GM12878 (cell line): ENCODE results near the gene DYNC1H1. TPM values are rescaled to one million over a fixed set of nuclear protein-coding genes. Genes with fewer than 3 reads are reported as not detected.

Source experiments
- ATAC-seq: fragments of 200-7000 bp; cut with Tn5 transposase; 3 replicates; pipeline ENCODE4 v1.9.1; 2020; ENCODE audit warnings: mild to moderate bottlenecking, moderate library complexity
- BruUV-seq: library from RNA; stranded (reverse); fragments of 400-500 nt; replicated peaks from 2 replicates; lab custom pipeline; 2021; lab: Mats Ljungman, UMichigan
- CTCF ChIA-PET: fragments of 300-600 bp; sonication (Branson Sonifier 250); formaldehyde crosslinking; extraction: SDS; loops from one replicate; lab custom pipeline; 2021; ENCODE audit warnings: inconsistent platforms; lab: Yijun Ruan, JAX
- POLR2A ChIA-PET: fragments of 350-600 bp; formaldehyde crosslinking; extraction: SDS; loops from one replicate; lab custom pipeline; 2021; ENCODE audit warnings: inconsistent platforms; lab: Charles Lee
- RAD21 ChIA-PET: fragments of 300-600 bp; sonication (Branson Sonifier 250); formaldehyde crosslinking; loops from one replicate; lab custom pipeline; 2023; ENCODE audit warnings: antibody characterized with exemption; ENCODE audit not compliant: unreplicated experiment; lab: Charles Lee
- SMC1A ChIA-PET: fragments of 300-600 bp; sonication (Branson Sonifier 250); formaldehyde crosslinking; loops from one replicate; lab custom pipeline; 2023; ENCODE audit not compliant: unreplicated experiment, uncharacterized antibody; lab: Charles Lee
- DNase-seq: peaks from one replicate; pipeline ENCODE4 v3.0.0-alpha.2; 2011; ENCODE audit warnings: low read depth, low spot score
- FAIRE-seq: peaks from 3 replicates; lab custom pipeline; 2011; peaks lifted over from hg19 to GRCh38; lab: Jason Lieb, UNC
- H2AFZ ChIP-seq: 2 replicates; pipeline ENCODE4 v1.6.0; 2011; ENCODE audit warnings: low read depth, low read length, control low read depth; ENCODE audit not compliant: control insufficient read depth
- H3K27ac ChIP-seq: 2 replicates; pipeline ENCODE4 v1.5.1; 2011; ENCODE audit warnings: control low read depth; ENCODE audit not compliant: control insufficient read depth, insufficient read depth
- H3K27me3 ChIP-seq, 2 experiments: replicated peaks in 1 of 2; 2 replicates each; pipeline versions ENCODE4 v1.6.0 to v1.6.1; 2011; ENCODE audit warnings: low read length in 1 of 2; ENCODE audit not compliant: control insufficient read depth in 2 of 2, insufficient read depth in 2 of 2
- H3K36me3 ChIP-seq, 2 experiments: 2 replicates each; pipeline ENCODE4 v1.5.1; 2011; ENCODE audit warnings: low read length in 1 of 2; ENCODE audit not compliant: control insufficient read depth in 2 of 2, insufficient read depth in 2 of 2
- H3K4me1 ChIP-seq: 2 replicates; pipeline ENCODE4 v1.6.1; 2011; ENCODE audit warnings: mild to moderate bottlenecking, low read length, moderate library complexity, mixed read lengths; ENCODE audit not compliant: control insufficient read depth, insufficient read depth
- H3K4me2 ChIP-seq: 2 replicates; pipeline ENCODE4 v1.6.0; 2011; ENCODE audit warnings: control low read depth; ENCODE audit not compliant: control insufficient read depth, insufficient read depth
- H3K4me3 ChIP-seq: fragments of 200-600 bp; sonication (generic); 2 replicates; pipeline ENCODE4 v1.5.1; 2016
- H3K79me2 ChIP-seq: 2 replicates; pipeline ENCODE4 v1.6.0; 2011; ENCODE audit warnings: low read length; ENCODE audit not compliant: control insufficient read depth, insufficient read depth
- H3K9ac ChIP-seq: 2 replicates; pipeline ENCODE4 v1.8.0; 2011; ENCODE audit warnings: low read length, control low read depth, mixed read lengths; ENCODE audit not compliant: control insufficient read depth, insufficient read depth
- H3K9me3 ChIP-seq: replicated peaks from 3 replicates; pipeline ENCODE4 v1.5.1; 2011; ENCODE audit warnings: mild to moderate bottlenecking, low read length; ENCODE audit not compliant: control insufficient read depth, insufficient read depth
- H4K20me1 ChIP-seq: 2 replicates; pipeline ENCODE4 v1.6.0; 2011; ENCODE audit not compliant: control insufficient read depth, insufficient read depth
- CHD2 ChIP-seq: IDR thresholded peaks from 2 replicates; pipeline ENCODE4 v1.6.1; 2011; ENCODE audit warnings: low read depth, low read length, improper control_type of control experiment, borderline replicate concordance
- EED ChIP-seq: sonication (generic); IDR thresholded peaks from 2 replicates; pipeline ENCODE4 v1.6.1; 2016; ENCODE audit warnings: antibody characterized with exemption, low read depth
- EP300 ChIP-seq, 2 experiments: fragments of 150-350 bp in 1 of 2; IDR thresholded peaks; 2 replicates each; pipeline ENCODE4 v1.6.1; 2011 to 2012; ENCODE audit warnings: low read depth in 2 of 2, low read length in 2 of 2, borderline replicate concordance in 1 of 2, improper control_type of control experiment in 1 of 2, inconsistent platforms in 1 of 2; ENCODE audit not compliant: control insufficient read depth in 1 of 2
- GATAD2B ChIP-seq: fragments of 450-650 bp; conservative IDR thresholded peaks from 2 replicates; pipeline ENCODE4 v1.6.1; 2017; ENCODE audit warnings: low read depth, mild to moderate bottlenecking, moderate library complexity
- IRF3 ChIP-seq: fragments of 450-650 bp; IDR thresholded peaks from 2 replicates; pipeline ENCODE4 v1.6.1; 2014; ENCODE audit warnings: mild to moderate bottlenecking
- NFIC ChIP-seq: IDR thresholded peaks from 2 replicates; pipeline ENCODE4 v1.6.1; 2012; ENCODE audit warnings: low read depth, mild to moderate bottlenecking, inconsistent platforms, low read length, moderate library complexity
- PML ChIP-seq: IDR thresholded peaks from 2 replicates; pipeline ENCODE4 v1.6.1; 2012; ENCODE audit warnings: low read length, inconsistent platforms
- POLR2A ChIP-seq: IDR thresholded peaks from 2 replicates; pipeline ENCODE4 v1.6.1; 2011; ENCODE audit warnings: low read depth, mild to moderate bottlenecking, low read length
- RELA ChIP-seq: fragments of 450-650 bp; IDR thresholded peaks from 2 replicates; pipeline ENCODE4 v1.8.0; 2014; ENCODE audit warnings: borderline replicate concordance; ENCODE audit not compliant: partially characterized antibody
- ZNF384 ChIP-seq: IDR thresholded peaks from 2 replicates; pipeline ENCODE4 v1.6.1; 2012; ENCODE audit warnings: low read depth, mild to moderate bottlenecking, low read length, improper control_type of control experiment, borderline replicate concordance
- ZNF622 ChIP-seq: fragments of 450-650 bp; IDR thresholded peaks from 2 replicates; pipeline ENCODE4 v1.6.1; 2017; ENCODE audit warnings: mild to moderate bottlenecking, inconsistent platforms
- WGBS: methylation state at CpG from one replicate; pipeline ENCODE4 v1.1.6; 2016; ENCODE audit warnings: low lambda C conversion rate; ENCODE audit not compliant: insufficient replicate concordance, insufficient coverage; ENCODE audit errors: missing lambda C conversion rate; 5-methylcytosine and 5-hydroxymethylcytosine counted together
- in situ Hi-C: fragments of 300-500 bp; cut with MboI; formaldehyde crosslinking; loops from 9 replicates; pipeline ENCODE4 v1.14.3; 2018; ENCODE audit warnings: mixed read lengths
- intact Hi-C: fragments of 100-400 bp; cut with micrococcal nuclease; formaldehyde crosslinking; loops from one replicate; pipeline ENCODE4 v1.14.2; 2022; ENCODE audit not compliant: unreplicated experiment
- polyA plus RNA-seq, 11 experiments: library from polyadenylated mRNA; depleted of rRNA in 4 of 11; unstranded in 6 of 11; stranded (reverse) in 5 of 11; fragments of >200 nt; fragmentation: Nextera tagmentation in 4 of 11; fragmentation: Illumina TruSeq in 1 of 11; extraction: Ambion mirVana in 4 of 11; extraction: Trizol in 1 of 11; gene quantifications; 1 replicate in 1 of 11; 2 replicates in 10 of 11; pipeline versions ENCODE4 v1.2.1 to v1.2.3, GENCODE V29; 2011 to 2016; ENCODE audit warnings: inconsistent platforms in 2 of 11, missing spikeins in 2 of 11, low read depth in 1 of 11
- total RNA-seq, 4 experiments: library from RNA; depleted of rRNA in 3 of 4; stranded (reverse); fragments of >200 nt in 3 of 4; fragmentation: Illumina TruSeq in 1 of 4; extraction: Trizol in 1 of 4; gene quantifications; 2 replicates each; pipeline versions ENCODE4 v1.2.1 to v1.2.3, GENCODE V29; 2013 to 2021
- TF ChIP-seq, protein P1 (sequence below): fragments of 150-350 bp; IDR thresholded peaks from 2 replicates; pipeline ENCODE4 v1.6.1; 2016; ENCODE audit warnings: low read depth, low read length
- TF ChIP-seq, protein P2 (sequence below): IDR thresholded peaks from 2 replicates; pipeline ENCODE4 v1.6.1; 2012; ENCODE audit warnings: low read depth, low read length, improper control_type of control experiment

DYNC1H1 gene
- total and polyA plus RNA-seq, 10 of the 15 experiments (the other 5 are each of a cell fraction or from before 2014, with no cell fraction given): 38.4 to 291 (median 111) TPM

GRCh38 chr14:101966742-101967141 is 2.4 kb downstream of the DYNC1H1 start:
- H3K4me3 ChIP-seq: peak overlapping the region; percentile 79
- no peak overlapping the region for H3K27ac ChIP-seq
- no peak overlapping the region for H2AFZ ChIP-seq
- CTCF ChIA-PET: interaction anchor here (1.2 to 4.3 kb wide), 6 partner anchors 11 to 340 kb away, joined by 3 to 35 read pairs (median 4); no protein-coding TSS in a partner anchor
- intact Hi-C loops (loop anchor here (10.0 kb wide), 1 partner anchor 548 kb away; no protein-coding TSS in a partner anchor), in situ Hi-C loops (loop anchor here (10.0 kb wide), 1 partner anchor 548 kb away; no protein-coding TSS in a partner anchor)
- H3K27me3 ChIP-seq: no peaks in the 10 kb centered on the region
- no peak overlapping the region for H3K9ac ChIP-seq
- RAD21 ChIA-PET: interaction anchor here (0.9 to 4.9 kb wide), 6 partner anchors 8 to 348 kb away, joined by 3 to 33 read pairs (median 3); no protein-coding TSS in a partner anchor
- no peak for ATAC-seq
- POLR2A ChIA-PET: interaction anchor here (1.0 kb wide), 2 partner anchors 25 to 109 kb away, joined by 3 read pairs; no protein-coding TSS in a partner anchor
- H3K9me3 ChIP-seq: no peaks in the 10 kb centered on the region
- no peak for DNase-seq
- SMC1A ChIA-PET: interaction anchor here (0.8 to 7.5 kb wide), 8 partner anchors 10 to 356 kb away, joined by 3 to 67 read pairs (median 4); partner anchors contain the start of gene ZNF839
- BruUV-seq: no TSS peak
- TF ChIP-seq PML (no peak), ZNF384 (no peak), ZNF622 (no peak), EP300 (IDR thresholded peaks at IDR 0.05; ENCODE audit: borderline replicate concordance in 1 of 2, control insufficient read depth in 1 of 2, low read depth in 2 of 2, low read length in 2 of 2) (no peak), CHD2 (no peak), POLR2A (no peak), RELA (no peak), EED (no peak), GATAD2B (no peak), IRF3 (no peak), NFIC (no peak)
- TF ChIP-seq, protein P1, sequence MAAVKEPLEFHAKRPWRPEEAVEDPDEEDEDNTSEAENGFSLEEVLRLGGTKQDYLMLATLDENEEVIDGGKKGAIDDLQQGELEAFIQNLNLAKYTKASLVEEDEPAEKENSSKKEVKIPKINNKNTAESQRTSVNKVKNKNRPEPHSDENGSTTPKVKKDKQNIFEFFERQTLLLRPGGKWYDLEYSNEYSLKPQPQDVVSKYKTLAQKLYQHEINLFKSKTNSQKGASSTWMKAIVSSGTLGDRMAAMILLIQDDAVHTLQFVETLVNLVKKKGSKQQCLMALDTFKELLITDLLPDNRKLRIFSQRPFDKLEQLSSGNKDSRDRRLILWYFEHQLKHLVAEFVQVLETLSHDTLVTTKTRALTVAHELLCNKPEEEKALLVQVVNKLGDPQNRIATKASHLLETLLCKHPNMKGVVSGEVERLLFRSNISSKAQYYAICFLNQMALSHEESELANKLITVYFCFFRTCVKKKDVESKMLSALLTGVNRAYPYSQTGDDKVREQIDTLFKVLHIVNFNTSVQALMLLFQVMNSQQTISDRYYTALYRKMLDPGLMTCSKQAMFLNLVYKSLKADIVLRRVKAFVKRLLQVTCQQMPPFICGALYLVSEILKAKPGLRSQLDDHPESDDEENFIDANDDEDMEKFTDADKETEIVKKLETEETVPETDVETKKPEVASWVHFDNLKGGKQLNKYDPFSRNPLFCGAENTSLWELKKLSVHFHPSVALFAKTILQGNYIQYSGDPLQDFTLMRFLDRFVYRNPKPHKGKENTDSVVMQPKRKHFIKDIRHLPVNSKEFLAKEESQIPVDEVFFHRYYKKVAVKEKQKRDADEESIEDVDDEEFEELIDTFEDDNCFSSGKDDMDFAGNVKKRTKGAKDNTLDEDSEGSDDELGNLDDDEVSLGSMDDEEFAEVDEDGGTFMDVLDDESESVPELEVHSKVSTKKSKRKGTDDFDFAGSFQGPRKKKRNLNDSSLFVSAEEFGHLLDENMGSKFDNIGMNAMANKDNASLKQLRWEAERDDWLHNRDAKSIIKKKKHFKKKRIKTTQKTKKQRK: no peak
- TF ChIP-seq, protein P2, sequence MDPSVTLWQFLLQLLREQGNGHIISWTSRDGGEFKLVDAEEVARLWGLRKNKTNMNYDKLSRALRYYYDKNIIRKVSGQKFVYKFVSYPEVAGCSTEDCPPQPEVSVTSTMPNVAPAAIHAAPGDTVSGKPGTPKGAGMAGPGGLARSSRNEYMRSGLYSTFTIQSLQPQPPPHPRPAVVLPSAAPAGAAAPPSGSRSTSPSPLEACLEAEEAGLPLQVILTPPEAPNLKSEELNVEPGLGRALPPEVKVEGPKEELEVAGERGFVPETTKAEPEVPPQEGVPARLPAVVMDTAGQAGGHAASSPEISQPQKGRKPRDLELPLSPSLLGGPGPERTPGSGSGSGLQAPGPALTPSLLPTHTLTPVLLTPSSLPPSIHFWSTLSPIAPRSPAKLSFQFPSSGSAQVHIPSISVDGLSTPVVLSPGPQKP: no peak
- peak overlapping the region; percentile 39 for H3K4me2 ChIP-seq
- H3K4me1 ChIP-seq: peaks cover 4% of the 10 kb centered on the region
- FAIRE-seq: no peak
- peaks cover 48% of the 10 kb centered on the region for H3K79me2 ChIP-seq
- no peaks in the 10 kb centered on the region for H3K36me3 ChIP-seq
- WGBS: 74% methylated on average over 2 of the region's 2 CpGs
- no peaks in the 10 kb centered on the region; the same call in 1 of the 2 replicates for H4K20me1 ChIP-seq
